ENCODE data around the gene SRGAP1.

DNA sequence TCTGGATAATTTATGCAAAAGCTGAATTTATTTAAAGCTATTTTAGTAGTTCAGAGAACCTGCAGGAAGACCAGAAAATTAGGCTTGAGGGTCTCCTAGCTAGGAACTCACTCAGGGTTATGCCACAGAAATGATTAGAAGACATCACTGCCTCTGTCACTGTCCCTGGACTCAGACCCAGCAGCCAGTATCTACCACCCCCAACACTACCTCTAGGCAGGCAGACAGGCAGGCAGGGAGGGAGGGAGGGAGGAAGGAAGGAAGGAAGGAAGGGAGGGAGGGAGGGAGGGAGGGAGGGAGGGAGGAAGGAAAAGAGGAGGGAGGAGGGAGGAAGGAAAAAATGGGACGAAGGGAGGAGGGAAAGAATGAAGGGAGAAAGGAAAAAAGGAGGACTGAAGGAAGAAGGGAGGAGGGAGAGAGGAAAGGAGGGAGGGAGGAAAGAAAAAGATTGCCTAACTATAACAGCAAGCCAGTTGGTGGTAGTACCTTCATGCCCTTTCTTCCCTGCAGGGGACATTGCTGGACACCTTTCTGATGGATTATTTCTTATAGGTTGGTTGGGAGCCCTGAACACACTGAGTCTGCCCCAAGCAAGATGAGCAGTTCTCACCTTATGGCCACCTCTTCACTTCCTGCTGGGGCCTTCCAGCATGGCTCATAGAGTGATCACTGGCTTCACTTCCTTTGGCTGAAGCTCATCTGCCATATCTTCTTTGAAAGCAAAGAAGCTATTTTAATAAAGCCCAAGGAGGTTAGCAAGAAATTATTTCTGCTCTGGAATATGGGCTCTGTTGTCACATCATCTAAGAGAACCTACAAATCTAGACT, 327.9 kb downstream of the SRGAP1 start:
- TF ChIP-seq, protein P1, sequence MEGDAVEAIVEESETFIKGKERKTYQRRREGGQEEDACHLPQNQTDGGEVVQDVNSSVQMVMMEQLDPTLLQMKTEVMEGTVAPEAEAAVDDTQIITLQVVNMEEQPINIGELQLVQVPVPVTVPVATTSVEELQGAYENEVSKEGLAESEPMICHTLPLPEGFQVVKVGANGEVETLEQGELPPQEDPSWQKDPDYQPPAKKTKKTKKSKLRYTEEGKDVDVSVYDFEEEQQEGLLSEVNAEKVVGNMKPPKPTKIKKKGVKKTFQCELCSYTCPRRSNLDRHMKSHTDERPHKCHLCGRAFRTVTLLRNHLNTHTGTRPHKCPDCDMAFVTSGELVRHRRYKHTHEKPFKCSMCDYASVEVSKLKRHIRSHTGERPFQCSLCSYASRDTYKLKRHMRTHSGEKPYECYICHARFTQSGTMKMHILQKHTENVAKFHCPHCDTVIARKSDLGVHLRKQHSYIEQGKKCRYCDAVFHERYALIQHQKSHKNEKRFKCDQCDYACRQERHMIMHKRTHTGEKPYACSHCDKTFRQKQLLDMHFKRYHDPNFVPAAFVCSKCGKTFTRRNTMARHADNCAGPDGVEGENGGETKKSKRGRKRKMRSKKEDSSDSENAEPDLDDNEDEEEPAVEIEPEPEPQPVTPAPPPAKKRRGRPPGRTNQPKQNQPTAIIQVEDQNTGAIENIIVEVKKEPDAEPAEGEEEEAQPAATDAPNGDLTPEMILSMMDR (IDR thresholded peaks at IDR 0.05): no peak
- no peak for TF ChIP-seq POLR2AphosphoS5 (IDR thresholded peaks at IDR 0.05; ENCODE audit: low read depth, low read length)
